Measurements from ENCODE around the gene TPCN1. TPM values are rescaled to one million over a fixed set of nuclear protein-coding genes. Genes with fewer than 3 reads are reported as not detected.

TPCN1 gene
- total RNA-seq, 1 experiment from 2014 or later, result 19.0 TPM

GRCh38 chr12:113242560-113242959 is 21.3 kb downstream of the TPCN1 start:
- H3K36me3 ChIP-seq (ENCODE audit: low read depth, low read length), result no peaks in the 10 kb centered on the region
- H3K4me3 ChIP-seq (ENCODE audit: low read length), result no peak overlapping the region
- DNase-seq (no peak), ATAC-seq (no peak)
- TF ChIP-seq, protein P1, sequence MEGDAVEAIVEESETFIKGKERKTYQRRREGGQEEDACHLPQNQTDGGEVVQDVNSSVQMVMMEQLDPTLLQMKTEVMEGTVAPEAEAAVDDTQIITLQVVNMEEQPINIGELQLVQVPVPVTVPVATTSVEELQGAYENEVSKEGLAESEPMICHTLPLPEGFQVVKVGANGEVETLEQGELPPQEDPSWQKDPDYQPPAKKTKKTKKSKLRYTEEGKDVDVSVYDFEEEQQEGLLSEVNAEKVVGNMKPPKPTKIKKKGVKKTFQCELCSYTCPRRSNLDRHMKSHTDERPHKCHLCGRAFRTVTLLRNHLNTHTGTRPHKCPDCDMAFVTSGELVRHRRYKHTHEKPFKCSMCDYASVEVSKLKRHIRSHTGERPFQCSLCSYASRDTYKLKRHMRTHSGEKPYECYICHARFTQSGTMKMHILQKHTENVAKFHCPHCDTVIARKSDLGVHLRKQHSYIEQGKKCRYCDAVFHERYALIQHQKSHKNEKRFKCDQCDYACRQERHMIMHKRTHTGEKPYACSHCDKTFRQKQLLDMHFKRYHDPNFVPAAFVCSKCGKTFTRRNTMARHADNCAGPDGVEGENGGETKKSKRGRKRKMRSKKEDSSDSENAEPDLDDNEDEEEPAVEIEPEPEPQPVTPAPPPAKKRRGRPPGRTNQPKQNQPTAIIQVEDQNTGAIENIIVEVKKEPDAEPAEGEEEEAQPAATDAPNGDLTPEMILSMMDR (conservative IDR thresholded peaks at IDR 0.05; ENCODE audit: low read depth, low read length), result no peak
- TF ChIP-seq EZH2 (IDR thresholded peaks at IDR 0.05; ENCODE audit: low read length, unreplicated experiment) (no peak), EZH2phosphoT487 (IDR thresholded peaks at IDR 0.05; ENCODE audit: borderline replicate concordance, low read length) (no peak)
- peaks cover 22% of the 10 kb centered on the region for H3K79me2 ChIP-seq (ENCODE audit: low read length)
- no peaks in the 10 kb centered on the region for H4K20me1 ChIP-seq (ENCODE audit: low read length)
- BruUV-seq (replicated peaks), result no TSS peak
- ChIA-PET CTCF (no interaction called here), POLR2A (ENCODE audit: unreplicated experiment) (interaction anchor here (0.7 to 1.5 kb wide), 2 partner anchors 19 to 21 kb away, joined by 4 to 19 read pairs; partner anchors contain the start of gene TPCN1)
- H3K9me2 ChIP-seq (replicated peaks; ENCODE audit: low read length), result no peaks in the 10 kb centered on the region
- H3K4me2 ChIP-seq (ENCODE audit: low read length), result peak overlapping the region; percentile 31
- H3K27me3 ChIP-seq (ENCODE audit: low read length), result no peaks in the 10 kb centered on the region
- no peak overlapping the region for H2AFZ ChIP-seq (ENCODE audit: low read length)
- peak overlapping the region; percentile 96 for H3K27ac ChIP-seq (ENCODE audit: low read length)
- intact Hi-C loops (cut with micrococcal nuclease), result loop anchor here (1.0 kb wide), 2 partner anchors 45 to 57 kb away; no protein-coding TSS in a partner anchor
- H3K4me1 ChIP-seq (ENCODE audit: insufficient read depth, low read length), result peaks cover 75% of the 10 kb centered on the region
- H3K9ac ChIP-seq (ENCODE audit: low read length), result peak overlapping the region; percentile 87
- no peaks in the 10 kb centered on the region for H3K9me3 ChIP-seq (ENCODE audit: low read length)
- peaks cover 22% of the 10 kb centered on the region for H3F3A ChIP-seq (ENCODE audit: low read length, unreplicated experiment)

DNA sequence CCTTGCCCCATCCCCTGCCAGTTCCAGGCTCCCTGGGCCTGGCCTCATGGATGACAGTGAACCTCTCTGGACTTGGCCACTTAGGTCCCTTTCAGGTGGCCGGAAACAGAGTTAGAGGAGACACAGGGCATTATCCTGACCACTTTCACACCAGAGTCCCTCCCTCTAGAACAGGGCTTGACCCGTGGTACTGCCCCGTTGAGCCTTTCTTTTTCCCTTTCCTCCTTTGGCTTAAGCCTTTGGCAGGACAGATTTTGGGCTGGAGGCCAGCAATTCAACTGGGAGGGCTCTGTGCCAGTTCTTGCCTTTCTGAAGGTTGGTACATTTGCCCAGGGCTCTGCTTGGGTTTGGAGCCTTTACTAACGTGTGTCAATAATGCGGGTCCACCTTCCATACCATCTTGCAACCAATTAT is 22.8 kb downstream of the TPCN1 start:
- CTCF ChIA-PET, result no interaction called here
- Histone ChIP-seq H4K20me1 (ENCODE audit: low read length) (no peaks in the 10 kb centered on the region), H3K9me3 (ENCODE audit: low read length) (no peaks in the 10 kb centered on the region), H3K9ac (ENCODE audit: low read length) (peak overlapping the region; percentile 84), H3K79me2 (ENCODE audit: low read length) (peaks cover 22% of the 10 kb centered on the region), H3K4me2 (ENCODE audit: low read length) (peak overlapping the region; percentile 3), H2AFZ (ENCODE audit: low read length) (no peak overlapping the region), H3K36me3 (ENCODE audit: low read depth, low read length) (no peaks in the 10 kb centered on the region), H3K27me3 (ENCODE audit: low read length) (no peaks in the 10 kb centered on the region), H3K4me3 (ENCODE audit: low read length) (no peak overlapping the region), H3K27ac (ENCODE audit: low read length) (peak overlapping the region; percentile 99), H3K9me2 (replicated peaks; ENCODE audit: low read length) (no peaks in the 10 kb centered on the region), H3F3A (ENCODE audit: low read length, unreplicated experiment) (peaks cover 22% of the 10 kb centered on the region), H3K4me1 (ENCODE audit: insufficient read depth, low read length) (peaks cover 77% of the 10 kb centered on the region)
- TF ChIP-seq EZH2 (IDR thresholded peaks at IDR 0.05; ENCODE audit: low read length, unreplicated experiment) (no peak), EZH2phosphoT487 (IDR thresholded peaks at IDR 0.05; ENCODE audit: borderline replicate concordance, low read length) (no peak)
- TF ChIP-seq, protein P1 (conservative IDR thresholded peaks at IDR 0.05; ENCODE audit: low read depth, low read length), result no peak
- POLR2A ChIA-PET (ENCODE audit: unreplicated experiment), result no interaction called here
- no TSS peak for BruUV-seq (replicated peaks)
- ATAC-seq (no peak), DNase-seq (peak; percentile 86)
- intact Hi-C loops (cut with micrococcal nuclease), result no loop called here

- TF ChIP-seq, protein P1 (conservative IDR thresholded peaks at IDR 0.05; ENCODE audit: low read depth, low read length), result no peak
- TF ChIP-seq EZH2 (IDR thresholded peaks at IDR 0.05; ENCODE audit: low read length, unreplicated experiment) (no peak), EZH2phosphoT487 (IDR thresholded peaks at IDR 0.05; ENCODE audit: borderline replicate concordance, low read length) (no peak)
- H3K4me2 ChIP-seq (ENCODE audit: low read length), result peak overlapping the region; percentile 3
These were observed 23.3 kb downstream of the TPCN1 start for GRCh38 chr12:113244478-113244958.

More at GRCh38 chr12:113244478-113244958, 23.3 kb downstream of the TPCN1 start:
- H3K4me1 ChIP-seq (ENCODE audit: insufficient read depth, low read length), result peaks cover 72% of the 10 kb centered on the region
- intact Hi-C loops (cut with micrococcal nuclease), result no loop called here
- H3K36me3 ChIP-seq (ENCODE audit: low read depth, low read length), result no peaks in the 10 kb centered on the region
- H3K9me2 ChIP-seq (replicated peaks; ENCODE audit: low read length), result no peaks in the 10 kb centered on the region
- BruUV-seq (replicated peaks), result no TSS peak
- POLR2A ChIA-PET (ENCODE audit: unreplicated experiment), result no interaction called here
- H2AFZ ChIP-seq (ENCODE audit: low read length), result no peak overlapping the region
- H3F3A ChIP-seq (ENCODE audit: low read length, unreplicated experiment), result peaks cover 22% of the 10 kb centered on the region
- no peaks in the 10 kb centered on the region for H4K20me1 ChIP-seq (ENCODE audit: low read length)
- H3K27me3 ChIP-seq (ENCODE audit: low read length), result no peaks in the 10 kb centered on the region
- H3K79me2 ChIP-seq (ENCODE audit: low read length), result peaks cover 20% of the 10 kb centered on the region
- H3K27ac ChIP-seq (ENCODE audit: low read length), result peak overlapping the region; percentile 99
- CTCF ChIA-PET, result no interaction called here
- H3K9me3 ChIP-seq (ENCODE audit: low read length), result no peaks in the 10 kb centered on the region
- no peak overlapping the region for H3K4me3 ChIP-seq (ENCODE audit: low read length)
- ATAC-seq, result no peak
- H3K9ac ChIP-seq (ENCODE audit: low read length), result peak overlapping the region; percentile 84
- no peak for DNase-seq

Data from PC-3 (cell line).